Upper lobe of right lung (tissue), 1 donor: ENCODE results near the gene ZCCHC12. TPM values are rescaled to one million over a fixed set of nuclear protein-coding genes. Genes with fewer than 3 reads are reported as not detected.

Experiments used
- ATAC-seq: fragments of 200-7000 bp; cut with Tn5 transposase; one replicate; pipeline ENCODE4 v1.9.1; 2020; ENCODE audit warnings: mild to moderate bottlenecking, moderate library complexity
- DNase-seq: peaks from one replicate; pipeline ENCODE4 v3.0.0-alpha.2; 2020
- H3K27ac ChIP-seq: fragments of 200-600 bp; one replicate; pipeline ENCODE4 v1.8.0; 2022
- H3K27me3 ChIP-seq: fragments of 200-600 bp; one replicate; pipeline ENCODE4 v1.8.0; 2022; ENCODE audit warnings: mild to moderate bottlenecking
- H3K36me3 ChIP-seq: fragments of 200-600 bp; one replicate; pipeline ENCODE4 v1.8.0; 2022
- H3K4me1 ChIP-seq: fragments of 200-600 bp; one replicate; pipeline ENCODE4 v1.8.0; 2022
- H3K4me3 ChIP-seq: fragments of 200-600 bp; one replicate; pipeline ENCODE4 v1.8.0; 2022; ENCODE audit warnings: mild to moderate bottlenecking
- H3K9me3 ChIP-seq: fragments of 200-600 bp; one replicate; pipeline ENCODE4 v1.8.0; 2022
- intact Hi-C: fragments of 100-400 bp; cut with DNase I; formaldehyde crosslinking; loops from one replicate; pipeline ENCODE4 v1.11.0; 2022
- long read RNA-seq: library from polyadenylated mRNA; unstranded; transcript quantifications from one replicate; pipeline ENCODE4 v2.0.0, GENCODE V29; 2021
- total RNA-seq: library from RNA; stranded (reverse); fragmentation: NEBNext Ultra II Directional; extraction: Animal tissue kit (Norgen Biotek cat#: 25700); gene quantifications from one replicate; pipeline ENCODE4 v1.2.1, GENCODE V29; 2021
- TF ChIP-seq, protein P1 (sequence below): fragments of 200-600 bp; IDR thresholded peaks from one replicate; pipeline ENCODE4 v1.8.0; 2022; ENCODE audit warnings: antibody characterized with exemption
- donor health status: DM: no; HTN: yes; CAD: no; lungs with severe emphysema.

ZCCHC12 gene
- total RNA-seq = 0.41 TPM
- long read RNA-seq = 0 reads

DNA sequence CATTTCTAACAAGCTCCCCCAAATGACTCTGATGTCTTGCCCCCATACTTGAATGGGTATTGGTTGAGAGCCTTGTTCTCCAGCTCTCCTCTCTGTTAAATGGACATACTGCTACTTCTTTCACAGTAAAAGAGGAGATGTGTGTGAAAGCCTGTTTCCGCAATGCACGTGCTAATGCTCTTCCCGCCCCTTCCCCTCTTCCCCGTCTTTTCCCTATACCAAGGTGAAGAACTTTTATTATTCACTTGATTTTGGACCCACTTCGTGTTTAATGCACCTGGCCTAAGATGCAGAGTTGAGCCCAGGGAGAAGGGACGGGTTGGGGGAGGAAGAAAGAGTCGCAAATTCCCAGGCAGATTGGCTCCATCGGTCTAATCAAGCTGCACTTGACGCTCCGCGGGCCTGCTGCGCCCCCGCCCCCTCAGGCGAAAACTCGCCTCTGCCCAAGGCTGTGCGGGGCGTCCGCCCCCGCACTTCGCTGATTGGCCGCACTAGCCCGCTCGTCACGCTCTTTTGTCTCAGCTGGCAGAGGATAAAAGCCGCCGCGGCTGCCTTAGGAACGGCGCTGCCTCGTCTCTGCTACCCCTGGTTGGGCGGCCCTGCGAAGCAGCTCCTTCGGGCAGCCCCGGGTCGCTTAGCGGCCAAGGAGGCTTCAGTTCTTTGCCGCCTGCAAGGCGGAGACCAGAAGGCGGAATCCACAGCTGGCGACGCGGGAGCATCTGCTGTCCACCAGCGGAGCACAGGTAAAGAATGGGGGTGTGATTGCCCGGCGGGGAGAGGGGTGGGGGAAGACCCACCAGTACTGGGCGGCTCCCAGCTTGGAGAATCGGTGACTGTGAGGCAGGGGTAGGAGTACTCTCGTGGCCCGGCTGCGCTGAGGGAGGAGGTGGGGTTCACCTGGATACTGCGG is at the start of gene ZCCHC12:
Gene ZCCHC12 (plus strand): TSS at position 562 of the 910 bp plus-strand sequence. CDS start 1,421 bp downstream, outside the sequence.
- Histone ChIP-seq H3K9me3 (no peaks in the 10 kb centered on the region), H3K27me3 (peaks cover 4% of the 10 kb centered on the region), H3K4me3 (peak within 1 kb of the TSS; percentile 21), H3K4me1 (no peaks in the 10 kb centered on the region), H3K36me3 (no peaks in the 10 kb centered on the region), H3K27ac (no peak within 1 kb of the TSS)
- ATAC-seq (peak; percentile 76), DNase-seq (peak; percentile 71)
- TF ChIP-seq, protein P1, sequence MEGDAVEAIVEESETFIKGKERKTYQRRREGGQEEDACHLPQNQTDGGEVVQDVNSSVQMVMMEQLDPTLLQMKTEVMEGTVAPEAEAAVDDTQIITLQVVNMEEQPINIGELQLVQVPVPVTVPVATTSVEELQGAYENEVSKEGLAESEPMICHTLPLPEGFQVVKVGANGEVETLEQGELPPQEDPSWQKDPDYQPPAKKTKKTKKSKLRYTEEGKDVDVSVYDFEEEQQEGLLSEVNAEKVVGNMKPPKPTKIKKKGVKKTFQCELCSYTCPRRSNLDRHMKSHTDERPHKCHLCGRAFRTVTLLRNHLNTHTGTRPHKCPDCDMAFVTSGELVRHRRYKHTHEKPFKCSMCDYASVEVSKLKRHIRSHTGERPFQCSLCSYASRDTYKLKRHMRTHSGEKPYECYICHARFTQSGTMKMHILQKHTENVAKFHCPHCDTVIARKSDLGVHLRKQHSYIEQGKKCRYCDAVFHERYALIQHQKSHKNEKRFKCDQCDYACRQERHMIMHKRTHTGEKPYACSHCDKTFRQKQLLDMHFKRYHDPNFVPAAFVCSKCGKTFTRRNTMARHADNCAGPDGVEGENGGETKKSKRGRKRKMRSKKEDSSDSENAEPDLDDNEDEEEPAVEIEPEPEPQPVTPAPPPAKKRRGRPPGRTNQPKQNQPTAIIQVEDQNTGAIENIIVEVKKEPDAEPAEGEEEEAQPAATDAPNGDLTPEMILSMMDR = no peak
- intact Hi-C loops = no loop called here

DNA sequence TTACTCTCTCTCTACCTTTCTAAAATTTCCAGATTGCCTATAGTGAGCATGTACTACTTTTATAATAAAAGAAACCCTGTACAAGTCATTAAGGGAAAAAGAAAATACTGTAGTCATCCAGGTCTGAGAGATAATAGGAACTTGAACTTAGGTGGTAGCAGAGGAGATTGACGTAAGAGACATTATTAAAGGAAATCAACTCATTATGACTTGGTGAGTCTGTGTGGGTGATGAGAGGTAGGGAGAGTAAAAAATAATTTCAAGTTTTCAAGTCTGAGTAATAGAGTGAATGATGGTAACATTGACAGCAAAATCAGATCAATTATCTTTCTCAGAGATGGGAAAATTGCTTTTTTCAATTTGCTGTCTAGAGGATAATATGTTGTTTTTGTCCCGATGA is 44.0 kb upstream of the ZCCHC12 start:
- intact Hi-C loops = no loop called here
- DNase-seq (no peak), ATAC-seq (no peak)

DNA sequence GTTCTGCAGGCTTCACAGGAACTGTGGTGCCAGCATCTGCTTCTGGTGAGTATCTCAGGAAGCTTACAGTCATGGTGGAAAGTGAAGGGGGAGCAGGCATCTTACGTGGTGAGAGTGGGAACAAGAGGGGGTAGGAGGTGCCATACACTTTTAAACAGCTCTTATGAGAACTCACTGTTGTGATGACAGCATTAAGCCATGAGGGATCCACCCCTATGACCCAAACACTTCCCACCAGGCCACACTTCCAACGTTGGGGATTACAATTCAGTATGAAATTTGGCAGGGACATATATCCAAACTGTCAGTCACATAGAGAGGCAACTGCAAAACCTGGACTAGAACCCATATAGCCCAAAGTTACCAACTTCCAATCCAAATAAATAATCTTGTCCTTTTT is 43.1 kb upstream of the ZCCHC12 start:
- Histone ChIP-seq H3K27me3 (no peaks in the 10 kb centered on the region), H3K36me3 (no peaks in the 10 kb centered on the region), H3K4me1 (no peaks in the 10 kb centered on the region), H3K4me3 (no peak overlapping the region), H3K9me3 (no peaks in the 10 kb centered on the region), H3K27ac (no peak overlapping the region)
- ATAC-seq = no peak
- TF ChIP-seq, protein P1 = no peak
- intact Hi-C loops = no loop called here
- no peak for DNase-seq

More for the DNA sequence above, 44.0 kb upstream of the ZCCHC12 start:
- TF ChIP-seq, protein P1 = no peak
- Histone ChIP-seq H3K27me3 (no peaks in the 10 kb centered on the region), H3K4me3 (no peak overlapping the region), H3K36me3 (no peaks in the 10 kb centered on the region), H3K27ac (no peak overlapping the region), H3K9me3 (no peaks in the 10 kb centered on the region), H3K4me1 (no peaks in the 10 kb centered on the region)

DNA sequence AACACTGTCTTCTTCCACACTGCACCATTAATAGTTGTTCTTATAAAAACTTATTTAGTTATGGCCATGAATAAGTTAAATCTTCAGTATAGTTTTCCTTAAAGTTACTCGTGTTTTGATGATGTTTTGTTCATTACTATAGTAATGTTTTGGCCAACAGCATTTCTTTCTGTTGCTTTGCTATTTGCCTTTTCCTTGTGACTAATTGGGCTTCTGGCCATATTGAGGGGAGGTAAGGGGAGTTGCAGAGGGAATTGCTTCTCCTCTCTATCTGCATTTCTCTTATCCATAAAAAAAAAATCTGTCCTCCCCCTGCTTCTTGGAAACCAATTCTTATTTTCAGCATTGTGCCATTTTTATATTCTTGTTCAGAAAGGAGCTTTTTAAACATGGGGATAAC is 42.7 kb upstream of the ZCCHC12 start:
- intact Hi-C loops = no loop called here
- no peak overlapping the region for H3K27ac ChIP-seq
- ATAC-seq = no peak
- H3K9me3 ChIP-seq = no peaks in the 10 kb centered on the region
- DNase-seq = no peak
- H3K4me3 ChIP-seq = no peak overlapping the region
- TF ChIP-seq, protein P1 = no peak
- H3K27me3 ChIP-seq = no peaks in the 10 kb centered on the region
- H3K36me3 ChIP-seq = no peaks in the 10 kb centered on the region
- no peaks in the 10 kb centered on the region for H3K4me1 ChIP-seq

DNA sequence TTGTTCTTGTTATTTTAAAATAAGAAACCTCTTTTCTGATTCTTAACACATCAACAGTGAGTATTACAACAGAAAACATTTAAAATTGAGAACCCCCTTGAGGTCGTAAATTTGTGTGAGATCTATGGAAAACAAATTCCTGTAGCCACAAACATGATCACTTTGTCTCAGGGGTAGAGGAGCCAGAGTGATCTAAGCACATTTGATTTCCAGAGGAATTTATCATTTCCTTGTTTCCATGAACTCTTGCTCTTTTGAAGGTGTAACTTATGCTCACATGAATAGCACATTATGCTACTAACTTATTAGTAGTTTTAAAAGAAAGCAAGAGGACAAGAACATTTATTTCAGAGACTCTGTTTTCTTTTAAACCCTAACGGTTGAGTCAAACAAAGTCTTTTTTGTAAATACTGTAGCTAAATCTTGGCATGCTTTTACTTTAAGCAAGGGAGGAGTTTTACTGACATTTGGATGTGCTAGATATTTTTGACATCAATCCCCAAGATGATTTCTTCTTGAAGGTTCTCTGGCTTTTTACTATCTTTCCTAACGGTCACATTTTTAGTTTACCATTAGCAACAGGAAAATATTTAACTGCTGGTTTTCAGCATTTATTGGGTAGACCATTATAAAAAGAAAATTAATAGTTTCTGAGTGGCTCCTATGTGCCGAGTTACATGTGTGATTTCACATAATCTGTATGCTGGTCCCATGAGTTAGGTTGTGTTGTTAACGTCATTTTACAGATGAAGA is 27.9 kb upstream of the ZCCHC12 start:
- TF ChIP-seq, protein P1 = no peak
- no peak for DNase-seq

More for the DNA sequence above, 27.9 kb upstream of the ZCCHC12 start:
- Histone ChIP-seq H3K27ac (no peak overlapping the region), H3K4me3 (no peak overlapping the region), H3K9me3 (no peaks in the 10 kb centered on the region), H3K27me3 (no peaks in the 10 kb centered on the region), H3K36me3 (no peaks in the 10 kb centered on the region), H3K4me1 (no peaks in the 10 kb centered on the region)
- intact Hi-C loops = no loop called here
- ATAC-seq = no peak
